ENCODE results near the gene ANKRD30B. TPM values are rescaled to one million over a fixed set of nuclear protein-coding genes. Genes with fewer than 3 reads are reported as not detected.
"Not testable (repeated sequence)": the region's sequence is repeated elsewhere in the genome, so short reads cannot be mapped to it uniquely, and the experiment has no call there.

Gene ANKRD30B
- total RNA-seq, 1 donor from 2014 or later, result not detected

GRCh38 chr18:14866426-14866825, 118.5 kb downstream of the ANKRD30B start:
- H3K4me3 Mint-ChIP-seq; H3K9me3 Mint-ChIP-seq; H3K36me3 Mint-ChIP-seq (ENCODE audit: low read depth); H3K4me1 Mint-ChIP-seq; DNase-seq (ENCODE audit: low read depth, low spot score); H3K27me3 Mint-ChIP-seq (ENCODE audit: low read depth); H3K27ac Mint-ChIP-seq (ENCODE audit: unreplicated experiment): not testable (repeated sequence)

- not testable (repeated sequence) for H3K9me3 Mint-ChIP-seq; H3K36me3 Mint-ChIP-seq (ENCODE audit: low read depth); H3K27me3 Mint-ChIP-seq (ENCODE audit: low read depth)
Observed at GRCh38 chr18:14867988-14868387, 120.0 kb downstream of the ANKRD30B start.

GRCh38 chr18:14868825-14869224, 120.9 kb downstream of the ANKRD30B start:
- DNase-seq (ENCODE audit: low read depth, low spot score); H3K27me3 Mint-ChIP-seq (ENCODE audit: low read depth); H3K27ac Mint-ChIP-seq (ENCODE audit: unreplicated experiment); H3K4me1 Mint-ChIP-seq; H3K9me3 Mint-ChIP-seq; H3K36me3 Mint-ChIP-seq (ENCODE audit: low read depth); H3K4me3 Mint-ChIP-seq: not testable (repeated sequence)

More at GRCh38 chr18:14867988-14868387, 120.0 kb downstream of the ANKRD30B start:
- H3K4me3 Mint-ChIP-seq; DNase-seq (ENCODE audit: low read depth, low spot score); H3K27ac Mint-ChIP-seq (ENCODE audit: unreplicated experiment); H3K4me1 Mint-ChIP-seq: not testable (repeated sequence)

GRCh38 chr18:14878826-14879225, 130.9 kb downstream of the ANKRD30B start:
- not testable (repeated sequence) for DNase-seq (ENCODE audit: low read depth, low spot score); H3K27me3 Mint-ChIP-seq (ENCODE audit: low read depth); H3K4me3 Mint-ChIP-seq; H3K9me3 Mint-ChIP-seq; H3K4me1 Mint-ChIP-seq; H3K36me3 Mint-ChIP-seq (ENCODE audit: low read depth); H3K27ac Mint-ChIP-seq (ENCODE audit: unreplicated experiment)

- Mint-ChIP-seq H3K4me3 (no peak overlapping the region), H3K27ac (ENCODE audit: unreplicated experiment) (no peak overlapping the region), H3K9me3 (peaks cover 28% of the 10 kb centered on the region), H3K27me3 (ENCODE audit: low read depth) (no peaks in the 10 kb centered on the region), H3K4me1 (no peaks in the 10 kb centered on the region), H3K36me3 (ENCODE audit: low read depth) (peaks cover 10% of the 10 kb centered on the region)
- DNase-seq (ENCODE audit: low read depth, low spot score), result no peak
- TF ChIP-seq CTCF (conservative IDR thresholded peaks at IDR 0.05), result no peak
Observed at GRCh38 chr18:14900435-14900834, 152.5 kb downstream of the ANKRD30B start.

Small RNAs within 50 kb of the gene (microRNA-seq; reads per million reads assigned to microRNA genes)
- not detected for gene MIR3156-2

Other genes starting within 250 kb of the ANKRD30B start
- not detected in 2 replicates for gene POTEC, start 204.6 kb upstream of the ANKRD30B start, total RNA-seq

Measured in neural crest cell (in vitro differentiated cells).